ENCODE measurements around the gene ZSWIM4.
A peak's percentile ranks its signal among the peaks of the same experiment; 100 is the strongest.

Gene ZSWIM4

DNA sequence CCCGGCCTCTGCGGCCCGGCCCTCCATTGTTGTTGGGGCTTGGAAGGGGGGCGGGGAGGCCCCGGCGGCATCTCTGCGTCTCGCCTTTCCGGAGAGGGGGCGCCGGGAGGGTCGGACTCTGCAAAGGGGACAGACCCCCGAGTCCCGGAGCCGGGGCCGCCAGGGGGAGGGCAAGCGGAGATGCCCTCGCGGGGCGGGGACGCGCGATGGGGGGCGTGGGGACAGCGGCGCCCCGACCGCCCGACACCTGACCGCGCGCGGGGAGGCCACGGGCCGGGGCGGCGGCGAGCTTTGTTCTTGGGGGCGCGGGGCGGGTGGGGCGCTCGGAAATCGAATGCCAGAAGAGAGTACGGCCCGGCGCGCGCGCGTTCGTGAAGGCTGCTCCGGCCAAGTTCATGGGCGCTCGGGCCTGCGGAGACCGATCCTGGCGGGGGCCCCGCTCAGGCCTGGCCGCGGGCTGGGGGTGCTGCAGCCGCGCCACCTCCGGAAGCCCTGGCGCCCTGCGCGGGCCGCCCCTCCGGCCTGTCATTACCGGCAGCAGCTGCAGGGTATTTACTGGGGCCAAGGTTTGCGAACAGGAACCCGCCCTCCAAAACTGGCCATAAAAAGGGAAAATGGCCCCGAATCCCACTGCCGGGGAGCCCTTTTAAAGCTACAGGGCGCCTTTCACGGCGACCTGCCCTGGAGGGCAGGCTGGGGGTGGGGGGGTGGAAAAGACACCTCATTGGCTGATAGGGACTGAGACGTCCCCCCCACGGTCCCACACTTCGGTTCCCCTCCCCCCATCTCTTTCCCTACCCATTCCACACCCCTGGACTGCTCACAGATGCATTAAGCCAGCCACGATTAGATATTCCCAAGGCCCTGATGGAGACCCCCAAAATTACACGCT is 70.6 kb downstream of the ZSWIM4 start:
- Histone ChIP-seq H3K27ac (ENCODE audit: low read length) (no peak overlapping the region), H3K4me3 (ENCODE audit: low read length in 2 of 2) (peak overlapping the region; percentile 73 to 76), H3K9me3 (ENCODE audit: control insufficient read depth in 2 of 2, low read length in 2 of 2) (no peaks in the 10 kb centered on the region), H3K9ac (ENCODE audit: low read length in 2 of 2) (peak overlapping the region; percentile 62 to 73), H3K27me3 (ENCODE audit: control insufficient read depth in 1 of 2, insufficient read depth in 2 of 2, low read length in 2 of 2) (no peaks in the 10 kb centered on the region), H3K36me3 (ENCODE audit: control insufficient read depth in 2 of 2, insufficient read depth in 2 of 2, low read length in 2 of 2) (no peaks in the 10 kb centered on the region), H3K4me1 (ENCODE audit: control insufficient read depth, insufficient read depth, low read length) (peaks cover 22% of the 10 kb centered on the region)

- Histone ChIP-seq H3K27ac (ENCODE audit: low read length) (no peak overlapping the region), H3K27me3 (ENCODE audit: control insufficient read depth in 1 of 2, insufficient read depth in 2 of 2, low read length in 2 of 2) (no peaks in the 10 kb centered on the region), H3K9me3 (ENCODE audit: control insufficient read depth in 2 of 2, low read length in 2 of 2) (no peaks in the 10 kb centered on the region), H3K4me3 (ENCODE audit: low read length in 2 of 2) (peak overlapping the region; percentile 73 to 76), H3K4me1 (ENCODE audit: control insufficient read depth, insufficient read depth, low read length) (peaks cover 18% of the 10 kb centered on the region), H3K36me3 (ENCODE audit: control insufficient read depth in 2 of 2, insufficient read depth in 2 of 2, low read length in 2 of 2) (no peaks in the 10 kb centered on the region), H3K9ac (ENCODE audit: low read length in 2 of 2) (peak overlapping the region; percentile 62 to 73)
Measured at GRCh38 chr19:13866463-13867046, 71.3 kb downstream of the ZSWIM4 start.

GRCh38 chr19:13868663-13869062 is 73.4 kb downstream of the ZSWIM4 start:
- Histone ChIP-seq H3K9ac (ENCODE audit: low read length in 2 of 2) (no peak overlapping the region), H3K36me3 (ENCODE audit: control insufficient read depth in 2 of 2, insufficient read depth in 2 of 2, low read length in 2 of 2) (no peaks in the 10 kb centered on the region), H3K9me3 (ENCODE audit: control insufficient read depth in 2 of 2, low read length in 2 of 2) (no peaks in the 10 kb centered on the region), H3K4me1 (ENCODE audit: control insufficient read depth, insufficient read depth, low read length) (peaks cover 13% of the 10 kb centered on the region), H3K4me3 (ENCODE audit: low read length in 2 of 2) (no peak overlapping the region), H3K27me3 (ENCODE audit: control insufficient read depth in 1 of 2, insufficient read depth in 2 of 2, low read length in 2 of 2) (peaks cover 0 to 4% of the 10 kb centered on the region in 2 donors), H3K27ac (ENCODE audit: low read length) (no peak overlapping the region)

GRCh38 chr19:13869281-13869680 is 74.0 kb downstream of the ZSWIM4 start:
- H3K27me3 ChIP-seq (ENCODE audit: control insufficient read depth in 1 of 2, insufficient read depth in 2 of 2, low read length in 2 of 2) = peaks cover 0 to 4% of the 10 kb centered on the region in 2 donors
- no peaks in the 10 kb centered on the region for H3K9me3 ChIP-seq (ENCODE audit: control insufficient read depth in 2 of 2, low read length in 2 of 2)

DNA sequence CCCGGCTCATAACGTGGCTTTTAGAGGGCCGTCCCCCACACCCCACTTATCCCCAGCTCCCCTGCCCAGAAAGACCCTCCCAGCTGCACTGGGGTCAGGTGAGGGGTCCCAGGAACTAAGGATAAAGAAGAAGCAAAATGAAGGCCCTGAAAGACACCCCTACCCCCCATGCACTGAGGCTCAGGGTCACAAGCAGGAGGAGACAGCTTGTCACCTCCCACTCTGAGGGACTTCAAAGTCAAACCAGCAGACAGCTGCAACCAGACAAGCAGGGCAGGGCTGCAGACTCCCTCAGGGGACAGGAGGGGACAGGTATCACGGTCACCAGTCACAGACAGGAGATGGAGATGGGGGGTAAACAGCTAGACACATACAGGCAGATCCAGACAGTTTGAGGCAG is 75.6 kb downstream of the ZSWIM4 start:
- peaks cover 0 to 4% of the 10 kb centered on the region in 2 donors for H3K27me3 ChIP-seq (ENCODE audit: control insufficient read depth in 1 of 2, insufficient read depth in 2 of 2, low read length in 2 of 2)
- no peaks in the 10 kb centered on the region for H3K9me3 ChIP-seq (ENCODE audit: control insufficient read depth in 2 of 2, low read length in 2 of 2)
- H3K4me3 ChIP-seq (ENCODE audit: low read length in 2 of 2) = no peak overlapping the region
- no peak overlapping the region for H3K9ac ChIP-seq (ENCODE audit: low read length in 2 of 2)
- H3K36me3 ChIP-seq (ENCODE audit: control insufficient read depth in 2 of 2, insufficient read depth in 2 of 2, low read length in 2 of 2) = no peaks in the 10 kb centered on the region
- H3K27ac ChIP-seq (ENCODE audit: low read length) = no peak overlapping the region
- peaks cover 9% of the 10 kb centered on the region for H3K4me1 ChIP-seq (ENCODE audit: control insufficient read depth, insufficient read depth, low read length)

More at GRCh38 chr19:13869281-13869680, 74.0 kb downstream of the ZSWIM4 start:
- Histone ChIP-seq H3K4me1 (ENCODE audit: control insufficient read depth, insufficient read depth, low read length) (peaks cover 12% of the 10 kb centered on the region), H3K9ac (ENCODE audit: low read length in 2 of 2) (no peak overlapping the region), H3K36me3 (ENCODE audit: control insufficient read depth in 2 of 2, insufficient read depth in 2 of 2, low read length in 2 of 2) (no peaks in the 10 kb centered on the region), H3K4me3 (ENCODE audit: low read length in 2 of 2) (no peak overlapping the region), H3K27ac (ENCODE audit: low read length) (no peak overlapping the region)

DNA sequence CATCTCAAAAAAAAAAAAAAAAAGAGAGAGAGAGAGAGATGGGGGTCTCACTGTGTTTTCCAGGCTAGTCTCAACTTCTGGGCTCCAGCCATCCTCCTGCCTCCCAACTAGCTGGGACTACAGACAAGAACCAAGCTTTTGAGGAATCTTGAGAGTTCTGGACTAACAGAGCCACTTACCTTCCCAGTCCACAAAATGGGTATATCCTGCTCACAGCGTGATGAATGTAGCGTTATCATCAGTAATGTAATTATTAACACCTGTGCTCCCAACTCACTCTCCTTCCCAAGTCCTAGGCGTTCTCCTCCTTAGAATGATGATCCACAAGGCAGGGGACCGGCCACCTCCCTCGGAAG is 77.1 kb downstream of the ZSWIM4 start:
- Histone ChIP-seq H3K4me1 (ENCODE audit: control insufficient read depth, insufficient read depth, low read length) (no peaks in the 10 kb centered on the region), H3K36me3 (ENCODE audit: control insufficient read depth in 2 of 2, insufficient read depth in 2 of 2, low read length in 2 of 2) (no peaks in the 10 kb centered on the region), H3K4me3 (ENCODE audit: low read length in 2 of 2) (no peak overlapping the region), H3K27me3 (ENCODE audit: control insufficient read depth in 1 of 2, insufficient read depth in 2 of 2, low read length in 2 of 2) (peaks cover 0 to 4% of the 10 kb centered on the region in 2 donors), H3K9ac (ENCODE audit: low read length in 2 of 2) (no peak overlapping the region), H3K9me3 (ENCODE audit: control insufficient read depth in 2 of 2, low read length in 2 of 2) (no peaks in the 10 kb centered on the region), H3K27ac (ENCODE audit: low read length) (no peak overlapping the region)

GRCh38 chr19:13872695-13873389 is 77.6 kb downstream of the ZSWIM4 start:
- no peaks in the 10 kb centered on the region for H3K36me3 ChIP-seq (ENCODE audit: control insufficient read depth in 2 of 2, insufficient read depth in 2 of 2, low read length in 2 of 2)
- H3K27me3 ChIP-seq (ENCODE audit: control insufficient read depth in 1 of 2, insufficient read depth in 2 of 2, low read length in 2 of 2) = peaks cover 0 to 4% of the 10 kb centered on the region in 2 donors
- H3K9ac ChIP-seq (ENCODE audit: low read length in 2 of 2) = no peak overlapping the region
- no peaks in the 10 kb centered on the region for H3K4me1 ChIP-seq (ENCODE audit: control insufficient read depth, insufficient read depth, low read length)
- H3K4me3 ChIP-seq (ENCODE audit: low read length in 2 of 2) = no peak overlapping the region
- H3K9me3 ChIP-seq (ENCODE audit: control insufficient read depth in 2 of 2, low read length in 2 of 2) = no peaks in the 10 kb centered on the region
- H3K27ac ChIP-seq (ENCODE audit: low read length) = no peak overlapping the region

GRCh38 chr19:13873834-13874515 is 78.7 kb downstream of the ZSWIM4 start:
- H3K9ac ChIP-seq (ENCODE audit: low read length in 2 of 2) = no peak overlapping the region
- no peaks in the 10 kb centered on the region for H3K36me3 ChIP-seq (ENCODE audit: control insufficient read depth in 2 of 2, insufficient read depth in 2 of 2, low read length in 2 of 2)
- no peak overlapping the region for H3K27ac ChIP-seq (ENCODE audit: low read length)
- H3K4me3 ChIP-seq (ENCODE audit: low read length in 2 of 2) = no peak overlapping the region
- no peaks in the 10 kb centered on the region for H3K9me3 ChIP-seq (ENCODE audit: control insufficient read depth in 2 of 2, low read length in 2 of 2)
- no peaks in the 10 kb centered on the region for H3K4me1 ChIP-seq (ENCODE audit: control insufficient read depth, insufficient read depth, low read length)
- peaks cover 0 to 4% of the 10 kb centered on the region in 2 donors for H3K27me3 ChIP-seq (ENCODE audit: control insufficient read depth in 1 of 2, insufficient read depth in 2 of 2, low read length in 2 of 2)

GRCh38 chr19:13875824-13876223 is 80.6 kb downstream of the ZSWIM4 start:
- Histone ChIP-seq H3K4me3 (ENCODE audit: low read length in 2 of 2) (no peak overlapping the region), H3K9ac (ENCODE audit: low read length in 2 of 2) (no peak overlapping the region), H3K9me3 (ENCODE audit: control insufficient read depth in 2 of 2, low read length in 2 of 2) (no peaks in the 10 kb centered on the region), H3K27ac (ENCODE audit: low read length) (no peak overlapping the region), H3K36me3 (ENCODE audit: control insufficient read depth in 2 of 2, insufficient read depth in 2 of 2, low read length in 2 of 2) (no peaks in the 10 kb centered on the region), H3K4me1 (ENCODE audit: control insufficient read depth, insufficient read depth, low read length) (peaks cover 17% of the 10 kb centered on the region), H3K27me3 (ENCODE audit: control insufficient read depth in 1 of 2, insufficient read depth in 2 of 2, low read length in 2 of 2) (peaks cover 0 to 4% of the 10 kb centered on the region in 2 donors)

GRCh38 chr19:13876834-13877233 is 81.6 kb downstream of the ZSWIM4 start, which contains the start of gene NANOS3:
Gene NANOS3, plus strand, starts transcription at chr19:13877134. Its CDS starts 115 bp downstream, at chr19:13877249.
- H3K9me3 ChIP-seq (ENCODE audit: control insufficient read depth in 2 of 2, low read length in 2 of 2) = no peaks in the 10 kb centered on the region
- no peak within 1 kb of the TSS for H3K4me3 ChIP-seq (ENCODE audit: low read length in 2 of 2)
- H3K27ac ChIP-seq (ENCODE audit: low read length) = no peak within 1 kb of the TSS
- H3K9ac ChIP-seq (ENCODE audit: low read length in 2 of 2) = no peak within 1 kb of the TSS
- no peaks in the 10 kb centered on the region for H3K36me3 ChIP-seq (ENCODE audit: control insufficient read depth in 2 of 2, insufficient read depth in 2 of 2, low read length in 2 of 2)
- H3K4me1 ChIP-seq (ENCODE audit: control insufficient read depth, insufficient read depth, low read length) = peaks cover 18% of the 10 kb centered on the region
- H3K27me3 ChIP-seq (ENCODE audit: control insufficient read depth in 1 of 2, insufficient read depth in 2 of 2, low read length in 2 of 2) = peaks cover 0 to 4% of the 10 kb centered on the region in 2 donors
